BLaER1 treated with 17β-estradiol and CSF1 and Interleukin-3, amounts not matched to agents 10 nM and 100 nM (cell line): ENCODE data around the gene MSLN.

Experiments
- H3K27ac ChIP-seq, 11 experiments: shearing (Covaris generic); formaldehyde crosslinking; 2 replicates each; pipeline ENCODE4 v1.8.1; 2022
- H3K27me3 ChIP-seq, 11 experiments: shearing (Covaris generic); formaldehyde crosslinking; 2 replicates each; pipeline ENCODE4 v1.8.1; 2022
- H3K36me3 ChIP-seq, 11 experiments: shearing (Covaris generic); formaldehyde crosslinking; 2 replicates each; pipeline ENCODE4 v1.8.1; 2022
- H3K4me1 ChIP-seq, 10 experiments: shearing (Covaris generic); formaldehyde crosslinking; 2 replicates each; pipeline ENCODE4 v1.8.1; 2022
- H3K4me2 ChIP-seq, 11 experiments: shearing (Covaris generic); formaldehyde crosslinking; 2 replicates each; pipeline ENCODE4 v1.8.1; 2022
- H3K4me3 ChIP-seq, 10 experiments: shearing (Covaris generic); formaldehyde crosslinking; 2 replicates each; pipeline ENCODE4 v1.8.1; 2022
- H3K9ac ChIP-seq, 11 experiments: shearing (Covaris generic); formaldehyde crosslinking; 2 replicates each; pipeline ENCODE4 v1.8.1; 2022
- H3K9me3 ChIP-seq, 11 experiments: shearing (Covaris generic); formaldehyde crosslinking; replicated peaks in 1 of 11; 2 replicates each; pipeline ENCODE4 v1.8.1; 2022
- H4K20me1 ChIP-seq, 11 experiments: shearing (Covaris generic); formaldehyde crosslinking; 2 replicates each; pipeline ENCODE4 v1.8.1; 2022
- Cebpa-rat ChIP-seq, 11 experiments: shearing (Covaris generic); IDR thresholded peaks; 2 replicates each; pipeline ENCODE4 v1.8.1; 2022

MSLN gene

DNA sequence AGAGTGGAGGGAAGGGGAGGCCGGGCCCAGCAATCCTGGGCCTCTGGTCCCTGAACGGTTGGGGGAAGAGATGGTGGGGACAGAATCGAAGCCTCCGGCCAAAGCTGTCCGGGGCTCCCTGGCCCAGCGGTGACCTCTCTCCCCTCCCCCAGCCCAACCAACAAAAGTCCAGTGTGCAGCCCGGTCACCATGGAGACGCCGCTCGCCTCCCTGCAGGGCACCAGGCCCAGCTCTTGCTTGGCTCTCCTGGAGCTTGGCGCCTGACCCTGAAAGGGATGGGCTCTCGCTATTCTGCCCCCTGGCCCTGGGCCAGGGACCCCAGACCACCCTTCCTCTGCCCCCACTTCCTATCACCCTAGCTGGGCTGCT lies 44.4 kb upstream of the MSLN start:
- no peaks in the 10 kb centered on the region for H3K9me3 ChIP-seq
- H3K4me1 ChIP-seq, result peaks cover 55 to 77% (median 73%) of the 10 kb centered on the region in 10 experiments
- H3K27me3 ChIP-seq, result peaks cover 22 to 65% (median 54%) of the 10 kb centered on the region in 11 experiments
- no peak for TF ChIP-seq Cebpa-rat (IDR thresholded peaks at IDR 0.05)
- H3K9ac ChIP-seq, result peak overlapping the region in 6 of 11 experiments; percentile 23 to 80 (median 72); a peak in 9 of 22 replicates
- H3K4me3 ChIP-seq, result peak overlapping the region in 9 of 10 experiments; percentile 61 to 75 (median 69); a peak in 17 of 20 replicates
- peak overlapping the region; percentile 91 to 100 (median 100) for H3K4me2 ChIP-seq
- H4K20me1 ChIP-seq, result peaks cover 0 to 73% (median 43%) of the 10 kb centered on the region in 11 experiments; a peak in 18 of 22 replicates
- no peak overlapping the region for H3K27ac ChIP-seq
- H3K36me3 ChIP-seq, result no peaks in the 10 kb centered on the region

DNA sequence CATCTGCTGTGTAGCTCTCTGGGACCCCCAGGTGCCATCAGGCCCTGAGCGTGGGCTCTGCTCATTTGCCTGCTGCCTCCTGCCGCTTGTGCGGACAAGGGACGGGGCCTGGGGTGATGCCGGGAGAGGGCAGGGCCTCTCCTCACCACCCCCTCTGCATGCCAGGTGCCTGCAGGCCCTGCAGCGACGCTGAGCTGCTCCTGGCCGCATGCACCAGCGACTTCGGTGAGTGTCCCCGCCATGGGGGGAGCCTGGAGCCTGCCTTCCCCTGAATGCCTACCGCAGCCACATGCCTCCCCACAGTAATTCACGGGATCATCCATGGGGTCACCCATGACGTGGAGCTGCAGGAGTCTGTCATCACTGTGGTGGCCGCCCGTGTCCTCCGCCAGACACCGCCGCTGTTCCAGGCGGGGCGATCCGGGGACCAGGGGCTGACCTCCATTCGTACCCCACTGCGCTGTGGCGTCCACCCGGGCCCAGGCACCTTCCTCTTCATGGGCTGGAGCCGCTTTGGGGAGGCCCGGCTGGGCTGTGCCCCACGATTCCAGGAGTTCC lies 43.7 kb upstream of the MSLN start:
- H3K9ac ChIP-seq, result peak overlapping the region in 6 of 11 experiments; percentile 8 to 80 (median 72); a peak in 5 of 22 replicates
- no peak overlapping the region for H3K27ac ChIP-seq
- H3K4me3 ChIP-seq, result peak overlapping the region in 6 of 10 experiments; percentile 68 to 75 (median 71); a peak in 4 of 20 replicates
- H3K4me2 ChIP-seq, result peak overlapping the region; percentile 91 to 100 (median 100); a peak in 21 of 22 replicates
- TF ChIP-seq Cebpa-rat (IDR thresholded peaks at IDR 0.05), result no peak
- H4K20me1 ChIP-seq, result peaks cover 4 to 75% (median 44%) of the 10 kb centered on the region in 11 experiments; a peak in 19 of 22 replicates
- peaks cover 60 to 77% (median 75%) of the 10 kb centered on the region in 10 experiments for H3K4me1 ChIP-seq
- H3K27me3 ChIP-seq, result peaks cover 17 to 60% (median 48%) of the 10 kb centered on the region in 11 experiments
- no peaks in the 10 kb centered on the region for H3K9me3 ChIP-seq
- H3K36me3 ChIP-seq, result no peaks in the 10 kb centered on the region

DNA sequence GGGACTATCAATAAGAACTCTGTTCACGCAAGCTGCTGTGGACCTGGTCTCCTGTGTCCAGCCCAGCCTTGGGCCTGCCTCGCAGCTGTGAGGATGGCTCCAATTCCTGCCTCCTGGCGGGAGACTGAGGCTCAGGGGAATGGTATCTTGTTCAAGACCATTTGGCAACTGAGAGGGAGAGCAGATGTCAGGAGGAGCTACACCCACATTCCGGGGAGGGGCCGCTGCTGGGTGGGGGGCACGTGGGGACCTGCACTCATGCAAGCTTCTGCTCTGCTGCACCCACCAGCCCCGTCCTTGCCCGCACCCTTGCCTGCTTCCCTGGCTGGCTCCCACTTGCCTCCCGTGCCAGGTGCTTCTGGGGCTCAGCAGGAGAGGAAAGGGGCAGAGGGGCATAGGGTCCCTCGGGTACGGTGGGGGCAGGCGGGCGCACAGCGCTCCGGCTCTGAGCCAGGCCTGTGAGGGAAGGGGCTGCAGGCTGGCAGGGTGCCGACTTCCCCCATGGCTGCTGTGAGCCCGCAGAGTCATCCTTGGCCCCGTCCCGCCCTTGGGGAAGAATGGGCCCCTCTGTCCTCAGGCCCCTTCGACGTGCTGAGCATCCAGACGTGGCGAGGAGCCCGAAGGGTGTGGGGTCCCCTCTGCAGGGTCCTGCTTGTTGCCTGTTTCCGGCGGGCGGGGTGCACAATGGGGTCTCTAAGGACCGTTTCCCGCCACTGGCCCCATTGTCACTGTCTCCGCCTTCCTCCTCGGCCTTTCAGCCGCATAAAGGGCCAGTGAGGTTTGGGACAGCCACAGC lies 42.9 kb upstream of the MSLN start:
- Histone ChIP-seq H3K4me2 (peak overlapping the region; percentile 5 to 100 (median 100); a peak in 20 of 22 replicates), H3K4me1 (peaks cover 67 to 85% (median 82%) of the 10 kb centered on the region in 10 experiments), H3K27ac (peak overlapping the region in 4 of 11 experiments; percentile 23 to 51 (median 36); a peak in 4 of 22 replicates)

DNA sequence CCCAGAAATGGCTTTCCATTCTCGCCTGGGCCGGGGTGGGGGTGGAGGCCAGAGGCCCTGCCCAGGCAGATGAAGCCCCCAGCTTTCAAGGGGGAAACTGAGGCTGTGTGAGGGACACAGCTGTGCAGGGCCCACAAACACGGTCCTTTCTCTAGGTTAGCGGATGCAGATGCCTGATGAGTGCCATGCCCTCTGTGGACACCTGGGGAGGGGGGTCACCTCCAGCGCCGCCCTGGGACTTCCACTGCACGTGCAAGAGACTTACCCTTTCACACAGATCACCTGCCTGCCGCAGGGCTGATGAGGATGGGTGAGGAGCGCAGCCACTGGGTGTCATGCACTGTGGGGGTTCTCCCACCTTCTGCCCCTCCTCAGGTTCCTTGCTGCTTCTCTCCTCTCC lies 42.1 kb upstream of the MSLN start:
- H3K9me3 ChIP-seq, result no peaks in the 10 kb centered on the region
- peak overlapping the region in 4 of 11 experiments; percentile 23 to 51 (median 36); a peak in 4 of 22 replicates for H3K27ac ChIP-seq
- TF ChIP-seq Cebpa-rat (IDR thresholded peaks at IDR 0.05), result no peak
- 0 out of 22 replicates have a peak, but pooled peaks cover 0 to 6% (median 0%) of the 10 kb centered on the region in 11 experiments for H3K36me3 ChIP-seq
- peak overlapping the region; percentile 5 to 100 (median 100); a peak in 19 of 22 replicates for H3K4me2 ChIP-seq
- H4K20me1 ChIP-seq, result peaks cover 17 to 90% (median 59%) of the 10 kb centered on the region in 11 experiments; a peak in 21 of 22 replicates
- H3K4me1 ChIP-seq, result peaks cover 75 to 93% (median 89%) of the 10 kb centered on the region in 10 experiments
- peak overlapping the region in 4 of 11 experiments; percentile 59 to 87 (median 75); a peak in 7 of 22 replicates for H3K9ac ChIP-seq
- peaks cover 16 to 58% (median 35%) of the 10 kb centered on the region in 11 experiments for H3K27me3 ChIP-seq
- H3K4me3 ChIP-seq, result no peak overlapping the region; a peak in 1 of 20 replicates

More for the DNA sequence above, 42.9 kb upstream of the MSLN start:
- no peak for TF ChIP-seq Cebpa-rat (IDR thresholded peaks at IDR 0.05)
- Histone ChIP-seq H3K4me3 (peak overlapping the region in 1 of 10 experiments; percentile 15; a peak in 2 of 20 replicates), H3K27me3 (peaks cover 16 to 54% (median 39%) of the 10 kb centered on the region in 11 experiments), H3K9ac (peak overlapping the region in 5 of 11 experiments; percentile 29 to 87 (median 73); a peak in 7 of 22 replicates), H4K20me1 (peaks cover 9 to 83% (median 52%) of the 10 kb centered on the region in 11 experiments; a peak in 20 of 22 replicates), H3K9me3 (no peaks in the 10 kb centered on the region), H3K36me3 (0 out of 22 replicates have a peak, but pooled peaks cover 0 to under 1% (median 0%) of the 10 kb centered on the region in 11 experiments)

DNA sequence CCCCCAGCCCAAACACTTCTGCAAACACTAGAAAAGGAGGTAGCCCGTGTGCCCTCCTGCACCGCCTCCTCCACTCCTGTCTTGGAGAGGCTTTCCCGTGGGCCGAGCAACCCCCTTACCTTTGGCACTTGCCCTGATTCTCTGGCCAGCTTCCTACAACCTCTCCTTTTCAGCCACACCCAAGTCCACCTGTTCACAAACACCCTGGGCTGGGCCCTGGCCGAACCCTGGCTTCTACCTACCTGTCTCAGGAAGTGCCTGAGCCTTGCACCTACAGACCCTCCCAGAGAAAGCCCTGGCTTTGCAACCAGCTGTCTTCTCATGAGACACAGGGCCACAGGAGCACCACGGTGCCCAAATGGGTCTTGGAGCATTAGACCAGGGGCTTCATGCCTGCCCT lies 41.6 kb upstream of the MSLN start:
- Histone ChIP-seq H3K4me1 (peaks cover 76 to 95% (median 93%) of the 10 kb centered on the region in 10 experiments), H3K27ac (no peak overlapping the region), H3K36me3 (0 out of 22 replicates have a peak, but pooled peaks cover 0 to 6% (median 0%) of the 10 kb centered on the region in 11 experiments), H3K27me3 (peaks cover 16 to 59% (median 30%) of the 10 kb centered on the region in 11 experiments), H3K9ac (peak overlapping the region in 4 of 11 experiments; percentile 10 to 87 (median 68); a peak in 3 of 22 replicates), H3K4me2 (peak overlapping the region; percentile 40 to 100 (median 100); a peak in 21 of 22 replicates), H4K20me1 (peaks cover 22 to 92% (median 65%) of the 10 kb centered on the region in 11 experiments; a peak in 21 of 22 replicates), H3K9me3 (no peaks in the 10 kb centered on the region), H3K4me3 (no peak overlapping the region; a peak in 2 of 20 replicates)
- no peak for TF ChIP-seq Cebpa-rat (IDR thresholded peaks at IDR 0.05)

DNA sequence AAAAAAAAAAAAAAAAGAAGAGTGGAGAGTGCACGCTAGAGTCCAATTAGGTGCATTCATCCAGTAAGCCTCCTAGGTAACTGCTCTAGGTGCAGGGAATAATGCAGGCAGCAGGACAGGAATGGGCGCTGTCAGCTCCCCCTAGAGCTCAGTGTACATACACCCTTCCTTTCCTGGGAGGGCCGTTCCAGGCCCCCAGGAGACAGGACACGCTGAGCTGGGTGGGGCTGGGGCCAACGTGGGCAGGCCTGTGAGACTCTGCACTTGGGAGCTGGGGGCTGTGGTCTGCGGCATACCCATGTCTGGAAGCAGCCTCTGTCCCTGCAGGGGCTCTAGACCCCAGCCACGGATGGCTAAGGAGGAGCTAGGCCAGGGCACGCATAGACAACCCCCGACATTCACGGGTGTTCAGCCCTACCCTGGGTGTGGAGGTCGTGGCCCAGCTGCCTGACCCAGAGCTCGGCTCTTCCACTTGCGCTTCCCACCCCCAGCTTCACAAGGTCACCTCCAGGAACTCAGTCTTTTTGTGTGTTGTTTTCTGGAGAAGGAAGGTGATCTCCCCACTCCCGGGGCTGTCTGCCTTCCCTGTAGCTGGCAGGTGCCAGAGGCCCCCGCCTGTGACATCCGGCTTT lies 40.6 kb upstream of the MSLN start:
- no peak for TF ChIP-seq Cebpa-rat (IDR thresholded peaks at IDR 0.05)
- H3K27ac ChIP-seq, result peak overlapping the region in 9 of 11 experiments; percentile 67 to 86 (median 79); a peak in 16 of 22 replicates
- H3K4me2 ChIP-seq, result peak overlapping the region; percentile 96 to 100 (median 100)
- H3K27me3 ChIP-seq, result peaks cover 16 to 61% (median 22%) of the 10 kb centered on the region in 11 experiments
- H3K4me1 ChIP-seq, result peaks cover 68 to 97% (median 95%) of the 10 kb centered on the region in 10 experiments
- peaks cover 32 to 95% (median 73%) of the 10 kb centered on the region in 11 experiments; a peak in 21 of 22 replicates for H4K20me1 ChIP-seq
- peak overlapping the region; percentile 73 to 87 (median 81); a peak in 21 of 22 replicates for H3K9ac ChIP-seq
- H3K36me3 ChIP-seq, result 0 out of 22 replicates have a peak, but pooled peaks cover 0 to 6% (median 0%) of the 10 kb centered on the region in 11 experiments
- H3K4me3 ChIP-seq, result peak overlapping the region; percentile 67 to 80 (median 73)
- H3K9me3 ChIP-seq, result no peaks in the 10 kb centered on the region

DNA sequence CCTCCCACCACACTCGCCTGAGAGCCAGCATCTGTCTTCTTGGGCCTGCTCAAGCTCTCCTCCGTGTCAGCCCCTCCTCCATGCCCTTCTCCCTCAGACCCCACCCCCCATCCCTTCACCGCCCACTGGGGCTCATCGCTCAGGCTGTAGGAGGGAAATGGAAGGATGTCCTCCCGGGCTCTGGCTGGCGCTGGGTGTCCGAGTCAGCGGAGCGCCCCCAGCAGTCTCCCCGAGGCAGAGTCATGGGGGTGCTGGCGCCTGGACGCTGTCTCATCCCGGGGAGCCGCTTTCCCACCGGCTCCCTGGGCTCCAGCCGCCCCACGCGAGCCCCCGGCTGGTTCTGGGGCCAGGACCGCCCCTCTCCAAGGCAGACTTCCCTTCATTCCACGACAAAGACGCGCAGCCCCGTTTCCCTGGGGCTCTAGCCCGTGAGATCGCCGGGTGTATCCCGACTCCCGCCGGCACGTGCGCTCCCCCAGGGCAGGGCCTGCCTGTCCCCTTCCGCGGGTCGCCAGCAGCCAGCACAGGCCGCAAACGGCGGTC lies 40.0 kb upstream of the MSLN start:
- peaks cover 11 to 61% (median 17%) of the 10 kb centered on the region in 11 experiments for H3K27me3 ChIP-seq
- H3K36me3 ChIP-seq, result 0 out of 22 replicates have a peak, but pooled peaks cover 0 to 6% (median 0%) of the 10 kb centered on the region in 11 experiments
- H3K9me3 ChIP-seq, result no peaks in the 10 kb centered on the region
- peak overlapping the region; percentile 73 to 87 (median 81) for H3K9ac ChIP-seq
- H3K4me1 ChIP-seq, result peaks cover 64 to 99% (median 96%) of the 10 kb centered on the region in 10 experiments
- H4K20me1 ChIP-seq, result peaks cover 32 to 96% (median 77%) of the 10 kb centered on the region in 11 experiments; a peak in 21 of 22 replicates
- H3K4me2 ChIP-seq, result peak overlapping the region; percentile 96 to 100 (median 100)
- H3K27ac ChIP-seq, result peak overlapping the region; percentile 20 to 86 (median 79); a peak in 21 of 22 replicates
- TF ChIP-seq Cebpa-rat (IDR thresholded peaks at IDR 0.05), result no peak
- H3K4me3 ChIP-seq, result peak overlapping the region; percentile 67 to 80 (median 73)
